Activated B cell treated with CpG ODN at 0.5 μM for 24 hours (primary cell): ENCODE measurements around the gene RPS28. TPM values are rescaled to one million over a fixed set of nuclear protein-coding genes. Genes with fewer than 3 reads are reported as not detected.

Experiments used
- ATAC-seq: fragments of 200-7000 bp; cut with Tn5 transposase; one replicate; pipeline ENCODE4 v1.10.0; 2021; ENCODE audit warnings: low read depth, mild to moderate bottlenecking, moderate library complexity
- CTCF ChIA-PET: fragments of 350-600 bp; sonication (Branson Sonifier 250); formaldehyde crosslinking; loops from one replicate; lab custom pipeline; 2021; ENCODE audit warnings: antibody characterized with exemption; lab: Charles Lee
- POLR2A ChIA-PET: fragments of 350-600 bp; sonication (Branson Sonifier 250); formaldehyde crosslinking; loops from one replicate; lab custom pipeline; 2021; ENCODE audit warnings: antibody characterized with exemption; lab: Charles Lee
- DNase-seq: peaks from one replicate; pipeline ENCODE4 v3.0.0; 2022
- H3K27ac Mint-ChIP-seq: one replicate; pipeline ENCODE4 v1.8.0; 2020; ENCODE audit warnings: mixed read lengths
- H3K27me3 Mint-ChIP-seq: one replicate; pipeline ENCODE4 v1.8.0; 2021; ENCODE audit warnings: mixed read lengths
- H3K36me3 Mint-ChIP-seq: one replicate; pipeline ENCODE4 v1.8.0; 2021; ENCODE audit warnings: low read depth, mixed read lengths
- H3K4me1 Mint-ChIP-seq: one replicate; pipeline ENCODE4 v1.8.0; 2021; ENCODE audit warnings: mixed read lengths
- H3K4me3 Mint-ChIP-seq: one replicate; pipeline ENCODE4 v1.8.0; 2020; ENCODE audit warnings: mild to moderate bottlenecking, mixed read lengths
- H3K9me3 Mint-ChIP-seq: one replicate; pipeline ENCODE4 v1.8.0; 2020; ENCODE audit warnings: mixed read lengths
- CTCF ChIP-seq: fragments of 200-600 bp; IDR thresholded peaks from one replicate; pipeline ENCODE4 v1.8.0; 2022; ENCODE audit warnings: antibody characterized with exemption, mild to moderate bottlenecking
- intact Hi-C: fragments of 100-400 bp; cut with micrococcal nuclease; formaldehyde crosslinking; loops from one replicate; pipeline ENCODE4 v1.15.1; 2024
- total RNA-seq: library from RNA; stranded (reverse); gene quantifications from 2 replicates; pipeline ENCODE4 v1.2.3, GENCODE V29; 2022

Gene RPS28
- total RNA-seq, 1 donor from 2014 or later = 3,149 TPM

GRCh38 chr19:8335343-8336071 is 14.2 kb downstream of the RPS28 start:
- no peaks in the 10 kb centered on the region for H3K36me3 Mint-ChIP-seq
- peak; percentile 55 for ATAC-seq
- CTCF ChIA-PET = no interaction called here
- peak overlapping the region; percentile 41 for H3K4me3 Mint-ChIP-seq
- peaks cover 7% of the 10 kb centered on the region for H3K4me1 Mint-ChIP-seq
- no peak for TF ChIP-seq CTCF
- POLR2A ChIA-PET = interaction anchor here (0.5 to 0.7 kb wide), 2 partner anchors 101 to 130 kb away, joined by 4 read pairs; no protein-coding TSS in a partner anchor
- no peaks in the 10 kb centered on the region for H3K9me3 Mint-ChIP-seq
- intact Hi-C loops = no loop called here
- no peak for DNase-seq
- H3K27ac Mint-ChIP-seq = no peak overlapping the region
- H3K27me3 Mint-ChIP-seq = peaks cover 25% of the 10 kb centered on the region

GRCh38 chr19:8336072-8336569 is 14.8 kb downstream of the RPS28 start:
- Mint-ChIP-seq H3K9me3 (no peaks in the 10 kb centered on the region), H3K27ac (no peak overlapping the region), H3K4me3 (peak overlapping the region; percentile 41), H3K36me3 (no peaks in the 10 kb centered on the region), H3K4me1 (peaks cover 7% of the 10 kb centered on the region), H3K27me3 (peaks cover 28% of the 10 kb centered on the region)
- ChIA-PET CTCF (no interaction called here), POLR2A (interaction anchor here (0.5 to 1.2 kb wide), 3 partner anchors 14 to 129 kb away, joined by 4 to 6 read pairs (median 4); partner anchors contain the start of genes NDUFA7 and RPS28)
- DNase-seq (no peak), ATAC-seq (no peak)
- intact Hi-C loops = no loop called here
- TF ChIP-seq CTCF = no peak

GRCh38 chr19:8336660-8337059 is 15.4 kb downstream of the RPS28 start:
- DNase-seq (no peak), ATAC-seq (no peak)
- ChIA-PET POLR2A (interaction anchor here (1.2 kb wide), 1 partner anchor 15 kb away, joined by 6 read pairs; the partner anchor contains the start of genes NDUFA7 and RPS28), CTCF (no interaction called here)
- Mint-ChIP-seq H3K27ac (no peak overlapping the region), H3K4me3 (no peak overlapping the region), H3K4me1 (peaks cover 8% of the 10 kb centered on the region), H3K9me3 (no peaks in the 10 kb centered on the region), H3K36me3 (no peaks in the 10 kb centered on the region), H3K27me3 (peaks cover 28% of the 10 kb centered on the region)
- no peak for TF ChIP-seq CTCF
- intact Hi-C loops = no loop called here

- Mint-ChIP-seq H3K36me3 (no peaks in the 10 kb centered on the region), H3K27ac (no peak overlapping the region), H3K4me3 (no peak overlapping the region), H3K27me3 (peaks cover 28% of the 10 kb centered on the region), H3K4me1 (peaks cover 9% of the 10 kb centered on the region), H3K9me3 (no peaks in the 10 kb centered on the region)
- no peak for ATAC-seq
- ChIA-PET CTCF (no interaction called here), POLR2A (no interaction called here)
- no peak for TF ChIP-seq CTCF
- no peak for DNase-seq
- intact Hi-C loops = no loop called here
Measured at GRCh38 chr19:8337728-8338127, 16.4 kb downstream of the RPS28 start.

- Mint-ChIP-seq H3K36me3 (no peaks in the 10 kb centered on the region), H3K4me1 (peaks cover 12% of the 10 kb centered on the region), H3K9me3 (no peaks in the 10 kb centered on the region), H3K4me3 (no peak overlapping the region), H3K27me3 (peaks cover 31% of the 10 kb centered on the region), H3K27ac (no peak overlapping the region)
- intact Hi-C loops = no loop called here
- CTCF ChIA-PET = no interaction called here
- ATAC-seq (no peak), DNase-seq (no peak)
- POLR2A ChIA-PET = interaction anchor here (0.6 to 0.7 kb wide), 2 partner anchors 15 to 63 kb away, joined by 5 to 9 read pairs; no protein-coding TSS in a partner anchor
- TF ChIP-seq CTCF = no peak
Measured at GRCh38 chr19:8338835-8339234, 17.5 kb downstream of the RPS28 start.
